Stimulated activated CD4-positive, alpha-beta T cell treated with anti-CD3 and anti-CD28 coated beads, Interleukin-2, amount 100 ng/mL, for 48 hours (primary cell): Measurements from ENCODE around the gene EFNA5.
"Not testable (repeated sequence)": the region's sequence is repeated elsewhere in the genome, so short reads cannot be mapped to it uniquely, and the experiment has no call there.

Experiments
- DNase-seq, 2 donors: peaks; one replicate each; pipeline ENCODE4 v3.0.0-alpha.2; 2020

Gene EFNA5

GRCh38 chr5:107516452-107517184 is 154.1 kb downstream of the EFNA5 start:
- DNase-seq, result no peak

- no peak for DNase-seq
These were observed 155.1 kb downstream of the EFNA5 start for GRCh38 chr5:107515521-107516080.

GRCh38 chr5:107514305-107514704 is 156.4 kb downstream of the EFNA5 start:
- no peak for DNase-seq

- no peak for DNase-seq
These were observed 157.2 kb downstream of the EFNA5 start for GRCh38 chr5:107513337-107514085.

- no peak for DNase-seq
These were observed 158.7 kb downstream of the EFNA5 start for GRCh38 chr5:107512029-107512428.

GRCh38 chr5:107510125-107510524 is 160.6 kb downstream of the EFNA5 start:
- no peak for DNase-seq

- DNase-seq, result no peak
These were observed 162.6 kb downstream of the EFNA5 start for GRCh38 chr5:107508097-107508496.

GRCh38 chr5:107505763-107506534 is 164.8 kb downstream of the EFNA5 start:
- DNase-seq, result no peak

GRCh38 chr5:107504424-107504823 is 166.3 kb downstream of the EFNA5 start:
- no peak for DNase-seq

- DNase-seq, result no peak
These were observed 168.1 kb downstream of the EFNA5 start for GRCh38 chr5:107502676-107503060.

- DNase-seq, result no peak
These were observed 168.6 kb downstream of the EFNA5 start for GRCh38 chr5:107501965-107502675.

- DNase-seq, result no peak
These were observed 169.9 kb downstream of the EFNA5 start for GRCh38 chr5:107500840-107501239.

- DNase-seq, result no peak
These were observed 170.4 kb downstream of the EFNA5 start for GRCh38 chr5:107500347-107500746.

GRCh38 chr5:107499776-107500175 is 171.0 kb downstream of the EFNA5 start:
- DNase-seq, result no peak

- no peak for DNase-seq
These were observed 171.5 kb downstream of the EFNA5 start for GRCh38 chr5:107499237-107499636.

GRCh38 chr5:107496466-107496865 is 174.3 kb downstream of the EFNA5 start:
- no peak for DNase-seq

GRCh38 chr5:107494129-107494528 is 176.6 kb downstream of the EFNA5 start:
- DNase-seq, result not testable (repeated sequence)

GRCh38 chr5:107487056-107487542 is 183.6 kb downstream of the EFNA5 start:
- DNase-seq, result no peak

- DNase-seq, result peak; percentile 23 to 25
These were observed 184.2 kb downstream of the EFNA5 start for GRCh38 chr5:107486489-107486888.

GRCh38 chr5:107485184-107485583 is 185.6 kb downstream of the EFNA5 start:
- DNase-seq, result no peak

GRCh38 chr5:107484281-107484680 is 186.5 kb downstream of the EFNA5 start:
- DNase-seq, result no peak

- no peak for DNase-seq
These were observed 187.3 kb downstream of the EFNA5 start for GRCh38 chr5:107483231-107484024.
